Spleen (tissue), 11 donors: ENCODE data around the gene PAPPA2. TPM values are rescaled to one million over a fixed set of nuclear protein-coding genes. Genes with fewer than 3 reads are reported as not detected.

Source experiments
- DNase-seq: peaks from one replicate; pipeline ENCODE4 v3.0.0-alpha.2; 2020
- H3K27ac ChIP-seq, 8 donors: fragments of 200-600 bp; sonication (generic) in 7 of 8; 1 replicate in 4 of 8; 2 replicates in 4 of 8; pipeline versions ENCODE4 v1.5.0 to v1.8.0; 2016 to 2021; ENCODE audit warnings: inconsistent platforms in 4 of 8, mild to moderate bottlenecking in 4 of 8, moderate library complexity in 1 of 8
- H3K27me3 ChIP-seq, 7 donors: fragments of 200-600 bp; sonication (generic) in 6 of 7; replicated peaks in 1 of 7; 1 replicate in 4 of 7; 2 replicates in 3 of 7; pipeline versions ENCODE4 v1.5.0 to v1.8.0; 2016 to 2021; ENCODE audit warnings: inconsistent platforms in 3 of 7, mild to moderate bottlenecking in 1 of 7
- H3K36me3 ChIP-seq, 6 donors: fragments of 200-600 bp; sonication (generic) in 5 of 6; 1 replicate in 4 of 6; 2 replicates in 2 of 6; pipeline versions ENCODE4 v1.5.0 to v1.8.0; 2016 to 2021; ENCODE audit warnings: inconsistent platforms in 2 of 6
- H3K4me1 ChIP-seq, 6 donors: fragments of 200-600 bp; sonication (generic) in 5 of 6; 1 replicate in 3 of 6; 2 replicates in 3 of 6; pipeline versions ENCODE4 v1.5.0 to v1.8.0; 2016 to 2021; ENCODE audit warnings: inconsistent platforms in 3 of 6
- H3K4me3 ChIP-seq, 8 donors: fragments of 200-600 bp; sonication (generic) in 7 of 8; 1 replicate in 4 of 8; 2 replicates in 4 of 8; pipeline versions ENCODE4 v1.5.0 to v1.8.0; 2016 to 2021; ENCODE audit warnings: inconsistent platforms in 4 of 8, mild to moderate bottlenecking in 4 of 8, moderate library complexity in 2 of 8
- H3K9me3 ChIP-seq, 8 donors: fragments of 200-600 bp; sonication (generic) in 7 of 8; 1 replicate in 4 of 8; 2 replicates in 4 of 8; pipeline versions ENCODE4 v1.5.0 to v1.8.0; 2016 to 2021; ENCODE audit warnings: inconsistent platforms in 4 of 8
- CTCF ChIP-seq, 11 experiments: fragments of 200-600 bp in 7 of 11; fragments of 450-650 bp in 4 of 11; sonication (generic) in 4 of 11; IDR thresholded peaks in 8 of 11; conservative IDR thresholded peaks in 3 of 11; 1 replicate in 7 of 11; 2 replicates in 4 of 11; pipeline versions ENCODE4 v1.4.0 to v1.8.0; 2016 to 2021; ENCODE audit warnings: antibody characterized with exemption in 11 of 11, inconsistent platforms in 4 of 11, mild to moderate bottlenecking in 1 of 11
- POLR2A ChIP-seq, 3 donors: fragments of 450-650 bp; IDR thresholded peaks; one replicate each; pipeline ENCODE4 v1.5.1; 2017; ENCODE audit warnings: antibody characterized with exemption in 3 of 3, mild to moderate bottlenecking in 1 of 3
- POLR2AphosphoS5 ChIP-seq, 3 donors: sonication (generic); formaldehyde crosslinking; IDR thresholded peaks; one replicate each; pipeline ENCODE4 v1.5.1; 2017; ENCODE audit warnings: antibody characterized with exemption in 3 of 3
- WGBS, 5 donors: extraction: QIAGEN DNeasy Blood & Tissue Kit in 3 of 5; methylation state at CpG; one replicate each; pipeline versions ENCODE4 v1.1.5 to v1.1.7; 2013 to 2018; 5-methylcytosine and 5-hydroxymethylcytosine counted together
- intact Hi-C: fragments of 100-400 bp; cut with DNase I; formaldehyde crosslinking; loops from one replicate; pipeline ENCODE4 v1.15.0; 2023; ENCODE audit warnings: low total_unique reads
- polyA plus RNA-seq, 3 donors: library from polyadenylated mRNA; stranded (reverse); fragments of 200-250 nt; gene quantifications; one replicate each; pipeline ENCODE4 v1.2.1, GENCODE V29; 2013
- total RNA-seq, 7 donors: library from RNA; depleted of rRNA in 3 of 7; stranded (reverse); fragments of >200 nt in 3 of 7; fragmentation: NEBNext Ultra II Directional in 4 of 7; extraction: Animal tissue kit (Norgen Biotek cat#: 25700) in 4 of 7; gene quantifications; one replicate each; pipeline versions ENCODE4 v1.1.0 to v1.2.1, GENCODE V29; 2016 to 2021
- donor health status: healthy with polysubstance abuse.
- donor health status: DM: no; HTN: no; CAD: no; lungs with moderate emphysema.
- donor health status: DM: no; HTN: no; CAD: no.
- donor health status: Bipolar disorder and iron deficiency.
- donor health status: healthy.
- donor health status: DM: no; HTN: no; CAD: no.
- donor health status: DM: yes; HTN: yes; CAD: no.

Gene PAPPA2
- total and polyA plus RNA-seq, 10 donors: 0.02 to 0.76 (median 0.06) TPM; not detected in 3

- DNase-seq: no peak
- Histone ChIP-seq H3K4me1 (no peaks in the 10 kb centered on the region), H3K27me3 (no peaks in the 10 kb centered on the region), H3K9me3 (no peaks in the 10 kb centered on the region), H3K27ac (no peak overlapping the region), H3K4me3 (no peak overlapping the region), H3K36me3 (no peaks in the 10 kb centered on the region)
- intact Hi-C loops: no loop called here
- WGBS, 5 donors: 54 to 73% (median 63%) methylated on average over 3 of the region's 3 CpGs
- TF ChIP-seq CTCF (IDR thresholded peaks at IDR 0.05 in 8 of 11, conservative IDR thresholded peaks at IDR 0.05 in 3 of 11) (no peak), POLR2A (IDR thresholded peaks at IDR 0.05) (no peak), POLR2AphosphoS5 (IDR thresholded peaks at IDR 0.05) (no peak)
Observed at GRCh38 chr1:176790786-176791185, 327.8 kb downstream of the PAPPA2 start.

GRCh38 chr1:176791906-176792305 is 328.9 kb downstream of the PAPPA2 start:
- H3K9me3 ChIP-seq: no peaks in the 10 kb centered on the region
- no peaks in the 10 kb centered on the region for H3K36me3 ChIP-seq
- H3K27ac ChIP-seq: no peak overlapping the region
- no peak for DNase-seq
- WGBS, 5 donors: 71 to 83% (median 75%) methylated on average over 3 of the region's 3 CpGs
- H3K4me3 ChIP-seq: no peak overlapping the region
- no peaks in the 10 kb centered on the region for H3K27me3 ChIP-seq
- TF ChIP-seq POLR2A (IDR thresholded peaks at IDR 0.05) (no peak), POLR2AphosphoS5 (IDR thresholded peaks at IDR 0.05) (no peak), CTCF (IDR thresholded peaks at IDR 0.05 in 8 of 11, conservative IDR thresholded peaks at IDR 0.05 in 3 of 11) (no peak)
- intact Hi-C loops: no loop called here
- no peaks in the 10 kb centered on the region for H3K4me1 ChIP-seq

GRCh38 chr1:176794897-176795508 is 332.0 kb downstream of the PAPPA2 start:
- intact Hi-C loops: no loop called here
- WGBS, 5 donors: 75 to 93% (median 89%) methylated on average over 5 of the region's 5 CpGs
- Histone ChIP-seq H3K27me3 (no peaks in the 10 kb centered on the region), H3K4me1 (no peaks in the 10 kb centered on the region), H3K9me3 (no peaks in the 10 kb centered on the region), H3K36me3 (no peaks in the 10 kb centered on the region), H3K27ac (no peak overlapping the region), H3K4me3 (no peak overlapping the region)
- no peak for DNase-seq
- TF ChIP-seq POLR2AphosphoS5 (IDR thresholded peaks at IDR 0.05): no peak

- TF ChIP-seq POLR2A (IDR thresholded peaks at IDR 0.05): no peak
- 38 to 50% (median 49%) methylated on average over 2 of the region's 2 CpGs for WGBS, 5 donors
- intact Hi-C loops: no loop called here
- Histone ChIP-seq H3K27me3 (no peaks in the 10 kb centered on the region), H3K4me1 (no peaks in the 10 kb centered on the region), H3K36me3 (no peaks in the 10 kb centered on the region), H3K9me3 (no peaks in the 10 kb centered on the region), H3K4me3 (no peak overlapping the region), H3K27ac (no peak overlapping the region)
- no peak for DNase-seq
Observed at GRCh38 chr1:176795929-176796328, 333.0 kb downstream of the PAPPA2 start.

- intact Hi-C loops: no loop called here
- 22 to 34% (median 28%) methylated on average over 1 of the region's 1 CpG for WGBS, 5 donors
- Histone ChIP-seq H3K4me1 (no peaks in the 10 kb centered on the region), H3K4me3 (no peak overlapping the region), H3K27me3 (no peaks in the 10 kb centered on the region), H3K36me3 (no peaks in the 10 kb centered on the region), H3K9me3 (no peaks in the 10 kb centered on the region), H3K27ac (no peak overlapping the region)
- TF ChIP-seq POLR2AphosphoS5 (IDR thresholded peaks at IDR 0.05) (no peak), POLR2A (IDR thresholded peaks at IDR 0.05) (no peak), CTCF (IDR thresholded peaks at IDR 0.05 in 8 of 11, conservative IDR thresholded peaks at IDR 0.05 in 3 of 11) (no peak)
- DNase-seq: no peak
Observed at GRCh38 chr1:176796583-176796982, 333.6 kb downstream of the PAPPA2 start.
